ENCODE data around the gene EDIL3.

GRCh38 chr5:83993803-83994202 lies 390.9 kb downstream of the EDIL3 start:
- TF ChIP-seq CTCF (IDR thresholded peaks at IDR 0.05; ENCODE audit: extremely low read depth in 1 of 2, insufficient read depth in 1 of 2, low read depth in 1 of 2, low read length in 2 of 2) (no peak), POLR2AphosphoS5 (IDR thresholded peaks at IDR 0.05; ENCODE audit: insufficient read depth, low read depth, low read length) (no peak), POLR2A (IDR thresholded peaks at IDR 0.05; ENCODE audit: low read depth, low read length) (no peak), EZH2 (IDR thresholded peaks at IDR 0.05; ENCODE audit: borderline replicate concordance, low read depth, low read length, severe bottlenecking) (no peak), MAX (IDR thresholded peaks at IDR 0.05; ENCODE audit: insufficient read depth, insufficient read length) (no peak), JUN (IDR thresholded peaks at IDR 0.05; ENCODE audit: borderline replicate concordance, insufficient read depth, insufficient read length, low read depth) (no peak), FOS (IDR thresholded peaks at IDR 0.05; ENCODE audit: borderline replicate concordance, insufficient read depth, low read length) (no peak), MYC (IDR thresholded peaks at IDR 0.05; ENCODE audit: low read depth, low read length) (no peak)
